SU-DHL-6 (cell line): ENCODE results near the gene TUBB.

Experiments used
- H2AFZ ChIP-seq: fragments of 200-600 bp; sonication (generic); 2 replicates; pipeline ENCODE4 v1.6.1; 2014; ENCODE audit warnings: low read depth, mild to moderate bottlenecking, moderate library complexity, mixed read lengths, antibody characterized with exemption, low read length; ENCODE audit not compliant: severe bottlenecking
- H3F3A ChIP-seq: fragments of 200-600 bp; shearing (Covaris generic); 2 replicates; pipeline ENCODE4 v1.6.0; 2016; ENCODE audit warnings: antibody characterized with exemption, mild to moderate bottlenecking; ENCODE audit not compliant: insufficient read depth
- H3K27ac ChIP-seq: fragments of 200-600 bp; sonication (generic); 2 replicates; pipeline ENCODE4 v1.5.1; 2016; ENCODE audit warnings: low read depth, mild to moderate bottlenecking, low read length, moderate library complexity, mixed read lengths
- H3K27me3 ChIP-seq: fragments of 200-600 bp; sonication (generic), shearing (Covaris generic); 2 replicates; pipeline ENCODE4 v1.6.0; 2014; ENCODE audit warnings: mild to moderate bottlenecking, low read length
- H3K36me3 ChIP-seq: fragments of 200-600 bp; sonication (generic); 2 replicates; pipeline ENCODE4 v1.6.1; 2014; ENCODE audit warnings: mild to moderate bottlenecking, low read length, mixed read lengths
- H3K4me2 ChIP-seq: fragments of 300-600, 200-600 bp; shearing (Covaris generic), sonication (generic); 2 replicates; pipeline ENCODE4 v1.6.0; 2014; ENCODE audit warnings: low read length, low read depth, mild to moderate bottlenecking; ENCODE audit not compliant: poor library complexity, severe bottlenecking
- H3K4me3 ChIP-seq: fragments of 200-600 bp; sonication (generic); 2 replicates; pipeline ENCODE4 v1.5.1; 2014; ENCODE audit warnings: antibody characterized with exemption, low read length, mild to moderate bottlenecking, mixed read lengths; ENCODE audit not compliant: insufficient read depth, poor library complexity, severe bottlenecking
- H3K79me2 ChIP-seq: fragments of 200-600 bp; sonication (generic); 2 replicates; pipeline ENCODE4 v1.6.1; 2014; ENCODE audit warnings: mild to moderate bottlenecking, low read length, moderate library complexity; ENCODE audit not compliant: insufficient read depth
- H3K9ac ChIP-seq: fragments of 200-600 bp; sonication (generic); 2 replicates; pipeline ENCODE4 v1.7.0; 2014; ENCODE audit warnings: mild to moderate bottlenecking, low read length
- H3K9me2 ChIP-seq: fragments of 200-600 bp; sonication (generic); replicated peaks from 2 replicates; pipeline ENCODE4 v1.6.1; 2014; ENCODE audit warnings: low read length; ENCODE audit not compliant: insufficient read depth
- H3K9me3 ChIP-seq: fragments of 200-600 bp; sonication (generic); 2 replicates; pipeline ENCODE4 v1.6.1; 2014; ENCODE audit warnings: low read length, mixed read lengths; ENCODE audit not compliant: insufficient read depth
- H4K20me1 ChIP-seq: fragments of 200-600 bp; sonication (generic); 2 replicates; pipeline ENCODE4 v1.6.1; 2014; ENCODE audit warnings: low read depth, mild to moderate bottlenecking, antibody characterized with exemption, low read length, moderate library complexity, mixed read lengths
- EZH2phosphoT487 ChIP-seq: fragments of 200-600 bp; sonication (generic), shearing (Covaris generic); conservative IDR thresholded peaks from 2 replicates; pipeline ENCODE4 v1.6.1; 2018; ENCODE audit warnings: mild to moderate bottlenecking, antibody characterized with exemption, low read length, moderate library complexity, mixed read lengths
- TF ChIP-seq, protein P1 (sequence below): fragments of 200-600 bp; sonication (generic); IDR thresholded peaks from one replicate; pipeline ENCODE4 v1.5.1; 2017; ENCODE audit warnings: antibody characterized with exemption, mild to moderate bottlenecking, low read length, moderate library complexity; ENCODE audit not compliant: insufficient read depth, poor library complexity, severe bottlenecking

The TUBB gene

DNA sequence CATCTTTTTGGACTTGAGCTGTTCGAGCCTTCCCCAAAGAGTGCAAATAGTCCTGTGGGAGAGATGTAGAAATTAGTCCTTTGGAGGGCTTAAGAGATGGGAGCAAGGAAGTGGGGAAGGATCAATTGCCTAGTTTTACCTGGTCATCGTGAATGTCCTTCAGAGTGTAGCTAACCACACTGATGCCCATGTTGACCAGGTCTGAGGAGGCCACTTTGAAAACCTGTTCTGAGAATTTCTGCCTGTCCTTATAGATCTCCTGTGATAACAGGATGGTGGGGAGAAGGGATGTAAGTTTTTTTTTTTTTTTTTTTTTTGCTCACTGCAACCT lies 20.4 kb downstream of the TUBB start:
- Histone ChIP-seq H3K9me2 (no peaks in the 10 kb centered on the region), H3K4me3 (no peak overlapping the region), H3K27me3 (no peaks in the 10 kb centered on the region), H3K27ac (no peak overlapping the region), H3K9me3 (no peaks in the 10 kb centered on the region), H3K4me2 (no peak overlapping the region), H3K36me3 (peaks cover 15% of the 10 kb centered on the region; the same call in 1 of the 2 replicates), H3F3A (peaks cover 16% of the 10 kb centered on the region), H4K20me1 (no peaks in the 10 kb centered on the region), H3K79me2 (peaks cover 7% of the 10 kb centered on the region; the same call in 1 of the 2 replicates), H3K9ac (no peak overlapping the region), H2AFZ (no peak overlapping the region)
- no peak for TF ChIP-seq EZH2phosphoT487
- TF ChIP-seq, protein P1, sequence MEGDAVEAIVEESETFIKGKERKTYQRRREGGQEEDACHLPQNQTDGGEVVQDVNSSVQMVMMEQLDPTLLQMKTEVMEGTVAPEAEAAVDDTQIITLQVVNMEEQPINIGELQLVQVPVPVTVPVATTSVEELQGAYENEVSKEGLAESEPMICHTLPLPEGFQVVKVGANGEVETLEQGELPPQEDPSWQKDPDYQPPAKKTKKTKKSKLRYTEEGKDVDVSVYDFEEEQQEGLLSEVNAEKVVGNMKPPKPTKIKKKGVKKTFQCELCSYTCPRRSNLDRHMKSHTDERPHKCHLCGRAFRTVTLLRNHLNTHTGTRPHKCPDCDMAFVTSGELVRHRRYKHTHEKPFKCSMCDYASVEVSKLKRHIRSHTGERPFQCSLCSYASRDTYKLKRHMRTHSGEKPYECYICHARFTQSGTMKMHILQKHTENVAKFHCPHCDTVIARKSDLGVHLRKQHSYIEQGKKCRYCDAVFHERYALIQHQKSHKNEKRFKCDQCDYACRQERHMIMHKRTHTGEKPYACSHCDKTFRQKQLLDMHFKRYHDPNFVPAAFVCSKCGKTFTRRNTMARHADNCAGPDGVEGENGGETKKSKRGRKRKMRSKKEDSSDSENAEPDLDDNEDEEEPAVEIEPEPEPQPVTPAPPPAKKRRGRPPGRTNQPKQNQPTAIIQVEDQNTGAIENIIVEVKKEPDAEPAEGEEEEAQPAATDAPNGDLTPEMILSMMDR = no peak

DNA sequence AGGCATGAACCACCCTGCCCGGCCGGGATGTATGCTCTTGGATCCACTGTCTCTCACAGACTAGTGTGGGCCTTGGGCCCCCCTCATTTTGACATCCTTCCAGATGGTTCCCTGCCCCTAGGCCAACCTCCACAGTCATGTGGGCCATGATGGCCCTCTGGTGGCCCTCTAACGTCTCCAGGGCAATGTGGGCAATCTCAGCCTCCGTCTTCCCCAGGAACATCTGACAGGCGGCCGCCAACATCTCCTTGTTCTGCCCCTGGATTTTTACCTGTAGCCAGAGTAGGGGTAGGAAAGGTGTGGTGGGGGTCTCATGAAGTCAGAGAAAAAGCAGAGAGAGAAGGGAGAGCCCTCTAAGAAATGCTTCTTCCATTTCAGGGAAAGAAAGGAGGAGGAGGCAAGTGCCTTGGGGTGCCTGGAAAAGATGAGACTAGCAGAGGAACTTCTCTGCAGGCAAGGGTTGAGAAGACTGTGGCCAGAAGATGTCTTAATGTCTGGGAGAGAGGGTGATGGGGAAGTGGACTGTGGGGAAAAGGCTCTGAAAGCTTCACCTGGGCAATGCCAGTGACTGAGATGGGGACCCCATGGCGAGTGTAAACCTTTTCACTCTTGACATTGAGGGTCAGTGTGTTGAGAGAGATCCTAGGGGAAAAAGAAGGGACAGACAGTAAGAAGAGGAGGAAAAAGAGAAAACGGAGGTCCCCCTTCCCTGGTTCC lies 21.1 kb downstream of the TUBB start:
- H2AFZ ChIP-seq = no peak overlapping the region
- TF ChIP-seq EZH2phosphoT487 = no peak
- TF ChIP-seq, protein P1 = no peak
- H4K20me1 ChIP-seq = no peaks in the 10 kb centered on the region
- H3K9me2 ChIP-seq = no peaks in the 10 kb centered on the region
- peaks cover 7% of the 10 kb centered on the region; the same call in 1 of the 2 replicates for H3K79me2 ChIP-seq
- peak overlapping the region; percentile 83 for H3K4me3 ChIP-seq
- H3K9me3 ChIP-seq = no peaks in the 10 kb centered on the region
- no peak overlapping the region for H3K27ac ChIP-seq
- H3K36me3 ChIP-seq = peaks cover 15% of the 10 kb centered on the region; the same call in 1 of the 2 replicates
- H3K9ac ChIP-seq = peak overlapping the region; percentile 78
- no peaks in the 10 kb centered on the region for H3K27me3 ChIP-seq
- peaks cover 16% of the 10 kb centered on the region for H3F3A ChIP-seq
- peak overlapping the region; percentile 74 for H3K4me2 ChIP-seq

DNA sequence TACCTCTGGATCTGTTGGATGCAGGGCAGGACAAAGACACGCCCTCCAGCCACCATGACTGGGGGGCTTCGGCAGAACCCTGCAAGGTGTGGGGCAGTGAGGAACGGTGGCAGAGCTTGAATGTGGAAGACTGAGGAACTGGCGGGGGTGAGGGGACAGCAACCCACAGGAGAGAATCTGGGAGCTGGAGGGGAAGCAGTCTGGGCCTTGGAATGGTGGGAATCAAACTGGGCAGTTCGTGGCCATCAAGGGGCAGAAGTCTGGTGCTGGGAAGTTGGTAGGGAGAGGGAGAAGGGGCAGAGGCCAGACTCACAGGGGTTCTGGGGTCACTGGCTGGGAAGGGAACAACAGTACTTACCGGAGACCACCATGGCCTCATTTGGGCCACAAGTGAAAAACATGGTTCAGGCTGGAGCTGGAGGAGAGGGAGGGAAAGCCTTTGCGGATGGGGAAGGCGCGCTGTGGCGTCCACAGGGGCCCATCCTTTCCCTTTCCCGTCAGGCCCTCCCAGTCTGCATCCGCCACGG lies 21.7 kb downstream of the TUBB start:
- 0 out of 2 replicates have a peak overlapping the region, but pooled peaks have one; percentile 7 for H3K27ac ChIP-seq
- H2AFZ ChIP-seq = peak overlapping the region; percentile 86
- peaks cover 7% of the 10 kb centered on the region; the same call in 1 of the 2 replicates for H3K79me2 ChIP-seq
- H3K36me3 ChIP-seq = peaks cover 15% of the 10 kb centered on the region; the same call in 1 of the 2 replicates
- H3F3A ChIP-seq = peaks cover 16% of the 10 kb centered on the region
- H3K27me3 ChIP-seq = no peaks in the 10 kb centered on the region
- H3K4me2 ChIP-seq = peak overlapping the region; percentile 74
- peak overlapping the region; percentile 78 for H3K9ac ChIP-seq
- TF ChIP-seq, protein P1 = no peak
- TF ChIP-seq EZH2phosphoT487 = no peak
- H3K9me2 ChIP-seq = no peaks in the 10 kb centered on the region
- H4K20me1 ChIP-seq = no peaks in the 10 kb centered on the region
- peak overlapping the region; percentile 83 for H3K4me3 ChIP-seq
- no peaks in the 10 kb centered on the region for H3K9me3 ChIP-seq
